ENCODE results near the gene SGMS1.
A peak's percentile ranks its signal among the peaks of the same experiment; 100 is the strongest.

DNA sequence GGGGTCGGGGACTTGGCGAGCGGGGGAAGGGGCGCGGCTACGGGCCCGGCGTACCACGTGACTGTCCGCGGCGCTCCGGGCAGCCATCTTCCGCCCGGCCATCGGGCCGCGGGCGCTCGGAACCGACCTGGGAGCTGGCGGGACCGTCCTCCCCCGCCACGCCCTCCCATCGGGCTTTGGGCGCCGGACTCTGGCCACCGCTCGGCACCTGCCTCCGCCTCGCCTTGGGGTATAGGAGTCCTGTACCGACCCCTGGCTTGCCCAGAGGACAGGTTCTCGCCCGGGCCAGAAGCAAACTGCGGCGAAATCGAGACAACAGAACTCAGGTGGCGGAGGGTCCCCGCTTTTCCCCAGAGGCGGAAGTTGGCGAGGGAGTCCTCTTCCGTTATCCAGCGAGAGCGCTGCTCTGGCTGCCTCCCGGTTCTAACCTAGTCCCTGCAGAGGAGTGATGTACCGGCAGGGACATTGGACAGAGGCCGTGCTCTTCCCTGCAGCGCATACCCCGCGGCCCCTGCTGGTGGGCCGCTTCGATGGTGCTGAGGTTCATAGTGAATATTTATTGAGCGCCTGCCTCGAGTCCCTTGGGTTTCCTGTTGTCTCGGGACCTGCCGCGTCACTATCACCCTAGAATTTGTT is 1.2 kb upstream of the SGMS1 start:
- TF ChIP-seq, protein P1, sequence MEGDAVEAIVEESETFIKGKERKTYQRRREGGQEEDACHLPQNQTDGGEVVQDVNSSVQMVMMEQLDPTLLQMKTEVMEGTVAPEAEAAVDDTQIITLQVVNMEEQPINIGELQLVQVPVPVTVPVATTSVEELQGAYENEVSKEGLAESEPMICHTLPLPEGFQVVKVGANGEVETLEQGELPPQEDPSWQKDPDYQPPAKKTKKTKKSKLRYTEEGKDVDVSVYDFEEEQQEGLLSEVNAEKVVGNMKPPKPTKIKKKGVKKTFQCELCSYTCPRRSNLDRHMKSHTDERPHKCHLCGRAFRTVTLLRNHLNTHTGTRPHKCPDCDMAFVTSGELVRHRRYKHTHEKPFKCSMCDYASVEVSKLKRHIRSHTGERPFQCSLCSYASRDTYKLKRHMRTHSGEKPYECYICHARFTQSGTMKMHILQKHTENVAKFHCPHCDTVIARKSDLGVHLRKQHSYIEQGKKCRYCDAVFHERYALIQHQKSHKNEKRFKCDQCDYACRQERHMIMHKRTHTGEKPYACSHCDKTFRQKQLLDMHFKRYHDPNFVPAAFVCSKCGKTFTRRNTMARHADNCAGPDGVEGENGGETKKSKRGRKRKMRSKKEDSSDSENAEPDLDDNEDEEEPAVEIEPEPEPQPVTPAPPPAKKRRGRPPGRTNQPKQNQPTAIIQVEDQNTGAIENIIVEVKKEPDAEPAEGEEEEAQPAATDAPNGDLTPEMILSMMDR (conservative IDR thresholded peaks at IDR 0.05; ENCODE audit: low read depth in 2 of 2), result peak; percentile 17 to 24; a peak in 2 of 4 replicates
- TF ChIP-seq POLR2AphosphoS5 (IDR thresholded peaks at IDR 0.05; ENCODE audit: low read depth) (peak; percentile 53), NANOG (IDR thresholded peaks at IDR 0.05; ENCODE audit: borderline replicate concordance) (no peak), CREB1 (CRISPR knock-in tag; IDR thresholded peaks at IDR 0.05; ENCODE audit: low read depth) (no peak), EZH2phosphoT487 (IDR thresholded peaks at IDR 0.05; ENCODE audit: unreplicated experiment) (no peak), STAT1 (IDR thresholded peaks at IDR 0.05; ENCODE audit: unreplicated experiment) (no peak), EZH2 (IDR thresholded peaks at IDR 0.05; ENCODE audit: low read depth, unreplicated experiment) (no peak), JUNB (IDR thresholded peaks at IDR 0.05; ENCODE audit: unreplicated experiment) (no peak), ETS1 (IDR thresholded peaks at IDR 0.05) (0 out of 2 replicates have a peak, but pooled peaks have one; percentile 4), REST (IDR thresholded peaks at IDR 0.05; ENCODE audit: unreplicated experiment) (no peak), ZNF331 (CRISPR knock-in tag; IDR thresholded peaks at IDR 0.05; ENCODE audit: low read depth) (no peak), ZNF114 (CRISPR knock-in tag; IDR thresholded peaks at IDR 0.05) (0 out of 2 replicates have a peak, but pooled peaks have one; percentile 21)
- TF ChIP-seq, protein P2, sequence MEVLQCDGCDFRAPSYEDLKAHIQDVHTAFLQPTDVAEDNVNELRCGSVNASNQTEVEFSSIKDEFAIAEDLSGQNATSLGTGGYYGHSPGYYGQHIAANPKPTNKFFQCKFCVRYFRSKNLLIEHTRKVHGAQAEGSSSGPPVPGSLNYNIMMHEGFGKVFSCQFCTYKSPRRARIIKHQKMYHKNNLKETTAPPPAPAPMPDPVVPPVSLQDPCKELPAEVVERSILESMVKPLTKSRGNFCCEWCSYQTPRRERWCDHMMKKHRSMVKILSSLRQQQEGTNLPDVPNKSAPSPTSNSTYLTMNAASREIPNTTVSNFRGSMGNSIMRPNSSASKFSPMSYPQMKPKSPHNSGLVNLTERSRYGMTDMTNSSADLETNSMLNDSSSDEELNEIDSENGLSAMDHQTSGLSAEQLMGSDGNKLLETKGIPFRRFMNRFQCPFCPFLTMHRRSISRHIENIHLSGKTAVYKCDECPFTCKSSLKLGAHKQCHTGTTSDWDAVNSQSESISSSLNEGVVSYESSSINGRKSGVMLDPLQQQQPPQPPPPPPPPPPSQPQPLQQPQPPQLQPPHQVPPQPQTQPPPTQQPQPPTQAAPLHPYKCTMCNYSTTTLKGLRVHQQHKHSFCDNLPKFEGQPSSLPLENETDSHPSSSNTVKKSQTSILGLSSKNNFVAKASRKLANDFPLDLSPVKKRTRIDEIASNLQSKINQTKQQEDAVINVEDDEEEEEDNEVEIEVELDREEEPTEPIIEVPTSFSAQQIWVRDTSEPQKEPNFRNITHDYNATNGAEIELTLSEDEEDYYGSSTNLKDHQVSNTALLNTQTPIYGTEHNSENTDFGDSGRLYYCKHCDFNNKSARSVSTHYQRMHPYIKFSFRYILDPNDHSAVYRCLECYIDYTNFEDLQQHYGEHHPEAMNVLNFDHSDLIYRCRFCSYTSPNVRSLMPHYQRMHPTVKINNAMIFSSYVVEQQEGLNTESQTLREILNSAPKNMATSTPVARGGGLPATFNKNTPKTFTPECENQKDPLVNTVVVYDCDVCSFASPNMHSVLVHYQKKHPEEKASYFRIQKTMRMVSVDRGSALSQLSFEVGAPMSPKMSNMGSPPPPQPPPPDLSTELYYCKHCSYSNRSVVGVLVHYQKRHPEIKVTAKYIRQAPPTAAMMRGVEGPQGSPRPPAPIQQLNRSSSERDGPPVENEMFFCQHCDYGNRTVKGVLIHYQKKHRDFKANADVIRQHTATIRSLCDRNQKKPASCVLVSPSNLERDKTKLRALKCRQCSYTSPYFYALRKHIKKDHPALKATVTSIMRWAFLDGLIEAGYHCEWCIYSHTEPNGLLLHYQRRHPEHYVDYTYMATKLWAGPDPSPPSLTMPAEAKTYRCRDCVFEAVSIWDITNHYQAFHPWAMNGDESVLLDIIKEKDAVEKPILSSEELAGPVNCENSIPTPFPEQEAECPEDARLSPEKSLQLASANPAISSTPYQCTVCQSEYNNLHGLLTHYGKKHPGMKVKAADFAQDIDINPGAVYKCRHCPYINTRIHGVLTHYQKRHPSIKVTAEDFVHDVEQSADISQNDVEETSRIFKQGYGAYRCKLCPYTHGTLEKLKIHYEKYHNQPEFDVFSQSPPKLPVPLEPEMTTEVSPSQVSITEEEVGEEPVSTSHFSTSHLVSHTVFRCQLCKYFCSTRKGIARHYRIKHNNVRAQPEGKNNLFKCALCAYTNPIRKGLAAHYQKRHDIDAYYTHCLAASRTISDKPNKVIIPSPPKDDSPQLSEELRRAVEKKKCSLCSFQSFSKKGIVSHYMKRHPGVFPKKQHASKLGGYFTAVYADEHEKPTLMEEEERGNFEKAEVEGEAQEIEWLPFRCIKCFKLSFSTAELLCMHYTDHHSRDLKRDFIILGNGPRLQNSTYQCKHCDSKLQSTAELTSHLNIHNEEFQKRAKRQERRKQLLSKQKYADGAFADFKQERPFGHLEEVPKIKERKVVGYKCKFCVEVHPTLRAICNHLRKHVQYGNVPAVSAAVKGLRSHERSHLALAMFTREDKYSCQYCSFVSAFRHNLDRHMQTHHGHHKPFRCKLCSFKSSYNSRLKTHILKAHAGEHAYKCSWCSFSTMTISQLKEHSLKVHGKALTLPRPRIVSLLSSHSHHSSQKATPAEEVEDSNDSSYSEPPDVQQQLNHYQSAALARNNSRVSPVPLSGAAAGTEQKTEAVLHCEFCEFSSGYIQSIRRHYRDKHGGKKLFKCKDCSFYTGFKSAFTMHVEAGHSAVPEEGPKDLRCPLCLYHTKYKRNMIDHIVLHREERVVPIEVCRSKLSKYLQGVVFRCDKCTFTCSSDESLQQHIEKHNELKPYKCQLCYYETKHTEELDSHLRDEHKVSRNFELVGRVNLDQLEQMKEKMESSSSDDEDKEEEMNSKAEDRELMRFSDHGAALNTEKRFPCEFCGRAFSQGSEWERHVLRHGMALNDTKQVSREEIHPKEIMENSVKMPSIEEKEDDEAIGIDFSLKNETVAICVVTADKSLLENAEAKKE (CRISPR knock-in tag; IDR thresholded peaks at IDR 0.05), result no peak
